ENCODE measurements around the gene FASLG.

Gene FASLG

GRCh38 chr1:172646653-172647052 is 12.2 kb upstream of the FASLG start:
- TF ChIP-seq CTCF (conservative IDR thresholded peaks at IDR 0.05), result no peak
- no peak overlapping the region for H3K27ac ChIP-seq

- no peak for TF ChIP-seq CTCF (conservative IDR thresholded peaks at IDR 0.05)
- no peak overlapping the region for H3K27ac ChIP-seq
Observed at GRCh38 chr1:172647110-172647564, 11.8 kb upstream of the FASLG start.

GRCh38 chr1:172647987-172648386 is 10.9 kb upstream of the FASLG start:
- TF ChIP-seq CTCF (conservative IDR thresholded peaks at IDR 0.05), result no peak
- no peak overlapping the region for H3K27ac ChIP-seq

GRCh38 chr1:172650474-172651193 is 8.3 kb upstream of the FASLG start:
- TF ChIP-seq CTCF (conservative IDR thresholded peaks at IDR 0.05), result no peak
- no peak overlapping the region for H3K27ac ChIP-seq

- no peak for TF ChIP-seq CTCF (conservative IDR thresholded peaks at IDR 0.05)
- no peak overlapping the region for H3K27ac ChIP-seq
Observed at GRCh38 chr1:172653015-172653709, 5.7 kb upstream of the FASLG start.

GRCh38 chr1:172654535-172654934 is 4.4 kb upstream of the FASLG start:
- no peak for TF ChIP-seq CTCF (conservative IDR thresholded peaks at IDR 0.05)
- no peak overlapping the region for H3K27ac ChIP-seq

- no peak for TF ChIP-seq CTCF (conservative IDR thresholded peaks at IDR 0.05)
- no peak overlapping the region for H3K27ac ChIP-seq
Observed at GRCh38 chr1:172656576-172656975, 2.3 kb upstream of the FASLG start.
